ENCODE data around the gene FADS2.

DNA sequence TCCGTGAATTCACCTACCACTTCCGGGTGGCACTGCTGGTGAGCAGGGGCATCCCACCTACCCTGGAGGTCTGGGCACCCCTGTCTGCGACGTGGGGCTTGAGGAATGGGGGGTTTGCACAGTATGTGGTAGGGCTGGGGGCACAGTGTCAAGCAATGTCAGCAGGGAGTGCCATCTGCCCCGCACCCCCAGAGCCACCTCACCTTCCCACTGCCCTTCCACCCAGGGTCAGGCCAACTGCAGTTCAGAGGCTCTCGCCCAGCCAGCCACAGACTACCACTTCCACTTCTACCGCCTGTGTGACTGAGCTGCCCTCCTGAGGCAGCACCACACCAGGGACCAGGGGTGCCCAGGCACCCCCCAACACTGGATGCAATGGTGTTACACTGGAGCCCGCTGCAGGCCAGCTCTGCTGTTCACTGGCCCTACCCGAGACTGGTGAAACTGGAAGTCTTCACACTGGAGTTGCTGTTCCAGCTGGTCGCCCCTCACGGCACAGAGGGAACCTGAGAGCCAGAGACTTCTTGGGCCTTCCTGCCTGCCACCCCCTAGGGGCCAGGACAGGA is 42.2 kb upstream of the FADS2 start:
- TF ChIP-seq, protein P1, sequence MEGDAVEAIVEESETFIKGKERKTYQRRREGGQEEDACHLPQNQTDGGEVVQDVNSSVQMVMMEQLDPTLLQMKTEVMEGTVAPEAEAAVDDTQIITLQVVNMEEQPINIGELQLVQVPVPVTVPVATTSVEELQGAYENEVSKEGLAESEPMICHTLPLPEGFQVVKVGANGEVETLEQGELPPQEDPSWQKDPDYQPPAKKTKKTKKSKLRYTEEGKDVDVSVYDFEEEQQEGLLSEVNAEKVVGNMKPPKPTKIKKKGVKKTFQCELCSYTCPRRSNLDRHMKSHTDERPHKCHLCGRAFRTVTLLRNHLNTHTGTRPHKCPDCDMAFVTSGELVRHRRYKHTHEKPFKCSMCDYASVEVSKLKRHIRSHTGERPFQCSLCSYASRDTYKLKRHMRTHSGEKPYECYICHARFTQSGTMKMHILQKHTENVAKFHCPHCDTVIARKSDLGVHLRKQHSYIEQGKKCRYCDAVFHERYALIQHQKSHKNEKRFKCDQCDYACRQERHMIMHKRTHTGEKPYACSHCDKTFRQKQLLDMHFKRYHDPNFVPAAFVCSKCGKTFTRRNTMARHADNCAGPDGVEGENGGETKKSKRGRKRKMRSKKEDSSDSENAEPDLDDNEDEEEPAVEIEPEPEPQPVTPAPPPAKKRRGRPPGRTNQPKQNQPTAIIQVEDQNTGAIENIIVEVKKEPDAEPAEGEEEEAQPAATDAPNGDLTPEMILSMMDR (IDR thresholded peaks at IDR 0.05), result no peak
- no peak for TF ChIP-seq POLR2A (IDR thresholded peaks at IDR 0.05)
